Activated T-cell treated with anti-CD3 and anti-CD28 coated beads, Interleukin-2, amount 50 U/mL, for 24 hours (primary cell): ENCODE measurements around the gene SRBD1.

ENCODE experiments used
- DNase-seq: peaks from one replicate; pipeline ENCODE4 v3.0.0-alpha.2; 2020
- H3K27ac Mint-ChIP-seq: 2 replicates; pipeline ENCODE4 v1.8.0; 2020; ENCODE audit warnings: mild to moderate bottlenecking, mixed read lengths
- H3K27me3 Mint-ChIP-seq: 2 replicates; pipeline ENCODE4 v1.8.0; 2020; ENCODE audit warnings: mixed read lengths
- H3K36me3 Mint-ChIP-seq: 2 replicates; pipeline ENCODE4 v1.8.0; 2020; ENCODE audit warnings: low read depth, mixed read lengths
- H3K4me1 Mint-ChIP-seq: 2 replicates; pipeline ENCODE4 v1.8.0; 2020; ENCODE audit warnings: low read depth, mixed read lengths
- H3K4me3 Mint-ChIP-seq: 2 replicates; pipeline ENCODE4 v1.8.0; 2020; ENCODE audit warnings: mild to moderate bottlenecking, moderate library complexity, mixed read lengths
- H3K9me3 Mint-ChIP-seq: 2 replicates; pipeline ENCODE4 v1.8.0; 2020; ENCODE audit warnings: mixed read lengths

SRBD1 gene

DNA sequence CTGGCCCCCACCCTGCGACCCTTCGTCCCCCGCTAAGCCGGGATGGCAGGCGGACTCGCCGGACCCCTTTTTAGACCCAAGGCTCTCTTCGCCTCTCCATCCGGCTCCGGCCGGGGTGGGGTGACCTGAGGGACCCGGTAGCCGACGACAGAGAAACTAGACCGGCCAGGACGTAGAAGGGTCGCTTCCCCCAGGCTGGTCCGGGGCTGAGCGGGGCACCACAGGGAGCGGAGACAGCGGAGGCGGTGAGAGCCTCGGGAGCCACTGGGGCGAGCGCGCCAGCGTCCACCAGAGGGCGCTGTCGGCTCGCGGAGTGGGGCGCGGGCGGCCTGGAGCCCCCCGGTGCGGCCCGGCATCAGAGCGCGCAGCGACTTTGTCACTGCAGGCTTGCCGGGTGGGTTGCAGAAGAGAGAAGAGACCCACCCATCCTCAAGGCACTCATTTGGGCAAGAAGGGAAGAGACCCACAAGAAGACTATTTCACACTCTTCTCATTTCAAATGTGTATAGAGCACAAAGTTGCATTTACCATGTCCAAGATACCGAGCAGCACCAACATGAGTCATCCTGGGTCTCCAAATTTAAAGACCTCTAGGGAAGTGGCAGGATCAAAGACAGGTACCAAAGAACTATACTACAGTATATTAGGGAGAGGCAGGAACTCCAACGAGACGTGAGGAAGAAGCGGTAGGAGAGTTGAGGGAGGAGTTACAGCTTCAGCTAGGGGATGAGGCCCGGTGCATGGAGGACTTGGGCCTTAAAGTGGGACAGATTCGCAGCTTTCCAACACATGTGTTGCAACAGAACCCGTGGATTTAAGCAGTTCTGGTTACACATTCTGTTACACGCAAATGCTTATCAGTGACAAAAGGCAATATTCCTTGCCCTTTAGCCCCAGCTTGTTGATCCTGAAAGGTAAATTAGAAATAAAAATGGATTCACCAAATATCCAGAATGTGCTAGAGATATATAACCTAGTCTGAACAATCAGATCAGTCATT lies 32.8 kb upstream of the SRBD1 start:
- Mint-ChIP-seq H3K27me3 (peaks cover 40% of the 10 kb centered on the region), H3K27ac (no peak overlapping the region), H3K4me1 (peaks cover 9% of the 10 kb centered on the region), H3K9me3 (no peaks in the 10 kb centered on the region), H3K36me3 (no peaks in the 10 kb centered on the region), H3K4me3 (peak overlapping the region; percentile 53)
- peak; percentile 87 for DNase-seq

DNA sequence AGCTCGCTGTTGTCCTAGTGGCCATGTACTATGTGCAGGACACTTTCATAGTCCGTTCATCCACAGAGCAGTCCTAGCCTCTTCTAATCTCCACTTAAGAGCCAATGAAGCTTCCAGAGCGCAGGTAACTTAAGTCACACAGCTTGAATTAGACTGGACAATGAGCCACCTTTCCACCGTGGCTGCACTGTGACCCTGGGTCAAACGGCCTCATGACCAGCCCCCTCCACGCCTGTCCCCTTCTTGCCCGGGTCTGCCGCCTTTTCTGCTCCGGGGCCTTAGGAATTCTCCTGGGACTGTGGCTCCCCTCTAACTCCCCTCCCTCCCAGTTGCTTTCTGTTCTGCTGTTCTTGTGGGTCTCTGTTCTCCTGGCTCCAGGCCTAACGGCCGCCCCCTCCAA lies 32.0 kb upstream of the SRBD1 start:
- H3K9me3 Mint-ChIP-seq = no peaks in the 10 kb centered on the region
- no peak overlapping the region for H3K27ac Mint-ChIP-seq
- H3K4me3 Mint-ChIP-seq = peak overlapping the region; percentile 53
- DNase-seq = no peak
- peaks cover 44% of the 10 kb centered on the region for H3K27me3 Mint-ChIP-seq
- H3K4me1 Mint-ChIP-seq = peaks cover 9% of the 10 kb centered on the region
- H3K36me3 Mint-ChIP-seq = no peaks in the 10 kb centered on the region

DNA sequence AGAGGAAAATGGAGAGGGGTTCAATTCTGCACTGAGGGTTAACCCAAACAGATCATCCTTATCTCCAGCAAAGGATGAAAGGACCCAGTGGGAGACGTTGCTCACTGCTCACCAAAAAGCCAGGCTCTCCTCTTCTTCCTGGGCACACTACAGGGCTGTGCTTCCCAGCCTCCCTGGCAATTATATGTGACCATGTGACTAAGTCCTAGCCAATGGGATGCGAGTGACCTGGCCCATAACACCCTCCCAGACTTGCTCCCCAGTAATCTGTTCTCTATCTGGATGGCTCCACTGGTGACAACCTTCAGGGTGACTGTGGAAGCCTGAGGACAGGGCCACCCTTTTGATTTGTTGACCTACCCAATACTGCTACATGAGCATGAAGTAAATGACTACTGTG lies 29.5 kb upstream of the SRBD1 start:
- Mint-ChIP-seq H3K36me3 (no peaks in the 10 kb centered on the region), H3K4me1 (peaks cover 12% of the 10 kb centered on the region), H3K9me3 (no peaks in the 10 kb centered on the region), H3K27ac (no peak overlapping the region), H3K4me3 (no peak overlapping the region), H3K27me3 (peaks cover 59% of the 10 kb centered on the region)
- DNase-seq = no peak

DNA sequence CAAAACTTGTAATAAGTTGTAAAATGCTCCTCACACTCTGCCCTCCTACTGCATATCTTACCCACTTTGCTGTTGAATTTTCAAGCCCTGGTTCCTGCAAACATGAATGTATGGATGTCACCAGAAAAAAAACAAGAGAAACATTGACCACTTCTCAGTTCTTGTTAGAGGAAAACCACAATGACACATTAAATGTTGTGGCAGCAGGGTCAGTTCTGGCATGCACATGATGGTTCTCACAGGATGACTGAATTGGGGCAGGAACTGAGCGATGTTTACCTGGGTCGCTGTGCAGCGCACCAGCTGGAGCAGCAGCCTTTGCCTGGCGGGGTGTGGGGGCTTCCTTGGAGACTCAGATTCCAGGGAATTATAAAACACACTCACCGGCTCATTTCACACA lies 26.4 kb upstream of the SRBD1 start:
- no peak overlapping the region for H3K4me3 Mint-ChIP-seq
- peaks cover 57% of the 10 kb centered on the region for H3K27me3 Mint-ChIP-seq
- peaks cover 3% of the 10 kb centered on the region for H3K4me1 Mint-ChIP-seq

DNA sequence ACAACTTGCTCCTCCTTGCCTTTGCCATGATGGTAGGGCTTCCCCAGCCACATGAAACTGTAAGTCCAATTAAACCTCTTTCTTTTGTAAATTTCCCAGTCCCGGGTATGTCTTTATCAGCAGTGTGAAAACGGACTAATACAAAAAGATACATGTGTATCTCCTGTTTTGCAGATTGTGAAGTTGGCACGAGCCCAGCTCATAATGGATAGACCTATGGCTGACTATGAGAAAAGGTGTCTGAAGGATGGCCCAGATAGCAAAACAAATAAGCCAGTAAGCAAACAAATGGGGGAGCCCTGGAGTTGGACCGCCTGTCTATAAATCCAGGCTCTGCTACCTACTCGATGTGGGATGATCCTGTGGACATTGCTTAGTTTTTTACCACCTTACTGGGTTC lies 24.9 kb upstream of the SRBD1 start:
- no peak overlapping the region for H3K4me3 Mint-ChIP-seq
- no peaks in the 10 kb centered on the region for H3K9me3 Mint-ChIP-seq
- H3K36me3 Mint-ChIP-seq = no peaks in the 10 kb centered on the region
- peaks cover 56% of the 10 kb centered on the region for H3K27me3 Mint-ChIP-seq
- H3K4me1 Mint-ChIP-seq = peaks cover 3% of the 10 kb centered on the region
- DNase-seq = no peak
- H3K27ac Mint-ChIP-seq = no peak overlapping the region

More for the DNA sequence above, 26.4 kb upstream of the SRBD1 start:
- no peak overlapping the region for H3K27ac Mint-ChIP-seq
- DNase-seq = no peak
- no peaks in the 10 kb centered on the region for H3K9me3 Mint-ChIP-seq
- no peaks in the 10 kb centered on the region for H3K36me3 Mint-ChIP-seq

DNA sequence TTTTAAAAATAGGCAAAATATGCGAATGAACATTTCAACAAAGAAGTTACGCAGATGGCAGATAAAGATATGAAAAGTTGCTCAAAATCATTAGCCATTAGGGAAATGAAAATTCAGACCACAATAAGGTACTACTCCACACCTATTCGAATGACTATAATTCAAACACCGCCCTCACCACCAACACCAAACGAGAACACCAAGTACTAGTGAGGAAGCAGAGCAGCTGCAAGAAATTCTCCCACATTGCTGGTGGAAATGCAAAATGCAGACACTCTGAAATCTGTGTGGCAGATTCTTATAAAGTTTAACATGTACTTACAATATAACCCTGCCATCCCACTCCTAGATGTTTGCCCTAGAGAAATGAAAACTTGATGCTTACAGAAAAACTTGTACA lies 23.2 kb upstream of the SRBD1 start:
- no peak for DNase-seq
- H3K4me3 Mint-ChIP-seq = no peak overlapping the region
- no peaks in the 10 kb centered on the region for H3K36me3 Mint-ChIP-seq
- no peak overlapping the region for H3K27ac Mint-ChIP-seq
- H3K27me3 Mint-ChIP-seq = peaks cover 56% of the 10 kb centered on the region
- H3K9me3 Mint-ChIP-seq = no peaks in the 10 kb centered on the region
- peaks cover 3% of the 10 kb centered on the region for H3K4me1 Mint-ChIP-seq

DNA sequence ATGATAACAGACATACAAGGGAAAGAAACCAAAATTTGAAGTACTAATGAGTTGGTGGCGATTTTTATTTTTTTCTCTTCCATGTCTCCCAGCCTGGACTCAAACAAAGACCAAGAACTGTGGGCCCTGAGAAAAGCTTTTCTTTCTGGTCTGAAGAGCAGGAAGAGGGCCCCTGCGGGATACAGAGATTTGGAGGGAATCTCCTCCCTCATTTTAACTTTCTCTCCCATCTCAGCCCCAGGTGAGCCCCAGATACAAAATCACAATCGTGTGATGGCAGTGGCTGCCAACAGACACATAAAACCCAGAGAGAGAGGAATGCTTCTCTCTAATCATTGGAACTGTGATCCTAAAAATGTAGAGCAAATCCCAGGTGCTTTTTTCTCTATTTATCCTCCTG lies 20.9 kb upstream of the SRBD1 start:
- Mint-ChIP-seq H3K4me3 (no peak overlapping the region), H3K4me1 (no peaks in the 10 kb centered on the region), H3K27me3 (peaks cover 38% of the 10 kb centered on the region), H3K27ac (no peak overlapping the region), H3K36me3 (no peaks in the 10 kb centered on the region), H3K9me3 (no peaks in the 10 kb centered on the region)
- no peak for DNase-seq

DNA sequence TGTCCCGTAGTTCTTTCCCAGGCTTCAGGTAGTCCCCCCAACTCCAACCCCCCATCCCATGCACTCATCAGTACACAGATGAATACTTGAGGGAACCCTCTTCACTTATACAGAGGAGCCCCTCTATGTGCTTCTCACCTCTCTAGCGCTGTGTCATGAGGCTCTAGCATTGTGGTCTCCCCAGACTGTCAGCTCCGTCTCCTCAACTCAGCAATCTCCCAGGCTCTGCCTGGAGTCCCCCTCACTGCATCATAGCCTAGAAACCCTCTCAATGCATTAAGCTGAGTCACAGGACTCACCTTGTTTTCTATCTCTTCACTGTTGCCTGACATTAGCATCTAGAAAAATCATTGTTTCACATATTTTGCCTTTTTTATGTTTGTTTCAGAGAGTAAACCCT lies 20.3 kb upstream of the SRBD1 start:
- DNase-seq = no peak
- no peaks in the 10 kb centered on the region for H3K9me3 Mint-ChIP-seq
- H3K27me3 Mint-ChIP-seq = peaks cover 38% of the 10 kb centered on the region
- H3K4me3 Mint-ChIP-seq = no peak overlapping the region
- H3K4me1 Mint-ChIP-seq = no peaks in the 10 kb centered on the region
- no peak overlapping the region for H3K27ac Mint-ChIP-seq
- no peaks in the 10 kb centered on the region for H3K36me3 Mint-ChIP-seq

DNA sequence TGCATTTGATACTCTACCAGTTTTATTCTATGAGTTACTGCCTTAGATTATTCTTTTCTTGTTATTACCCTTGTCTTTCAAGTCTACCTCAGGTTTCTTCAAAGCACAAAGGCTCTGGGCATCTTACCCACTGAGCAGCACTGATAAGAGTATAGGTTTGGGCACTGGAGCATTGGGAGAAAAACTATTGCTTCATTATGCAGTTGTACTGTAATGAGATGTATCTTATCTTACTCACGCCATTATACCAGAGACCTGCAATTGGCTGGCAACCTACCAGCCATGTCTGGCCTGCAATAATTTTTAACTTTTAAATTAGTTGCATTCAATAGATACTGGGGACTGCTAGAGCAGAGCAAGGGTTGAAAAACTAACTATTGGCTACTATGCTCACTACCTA lies 18.9 kb upstream of the SRBD1 start:
- Mint-ChIP-seq H3K36me3 (no peaks in the 10 kb centered on the region), H3K27me3 (peaks cover 35% of the 10 kb centered on the region)

DNA sequence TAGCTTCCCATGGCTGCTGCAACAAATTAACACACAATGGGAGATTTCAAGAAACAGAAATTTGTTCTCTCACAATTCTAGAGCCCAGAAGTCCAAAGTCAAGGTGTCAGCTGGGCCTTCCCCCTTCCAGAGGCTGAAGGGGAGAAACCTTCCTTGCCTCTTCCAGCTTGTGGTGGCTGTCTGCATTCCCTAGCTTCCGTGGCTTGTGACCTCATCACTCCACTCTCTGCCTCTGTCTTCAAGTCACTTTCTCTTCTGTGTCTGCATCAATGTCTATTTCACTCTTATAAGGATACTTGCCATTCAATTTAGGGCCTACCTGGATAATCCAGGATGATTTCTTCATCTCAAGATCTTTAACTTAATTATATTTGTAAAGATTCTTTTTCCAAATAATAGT lies 16.8 kb upstream of the SRBD1 start:
- Mint-ChIP-seq H3K9me3 (no peaks in the 10 kb centered on the region), H3K4me3 (no peak overlapping the region), H3K27ac (no peak overlapping the region), H3K27me3 (peaks cover 30% of the 10 kb centered on the region), H3K36me3 (no peaks in the 10 kb centered on the region), H3K4me1 (no peaks in the 10 kb centered on the region)
- DNase-seq = no peak

More for the DNA sequence above, 18.9 kb upstream of the SRBD1 start:
- Mint-ChIP-seq H3K27ac (no peak overlapping the region), H3K4me1 (no peaks in the 10 kb centered on the region), H3K9me3 (no peaks in the 10 kb centered on the region), H3K4me3 (no peak overlapping the region)
- DNase-seq = no peak

DNA sequence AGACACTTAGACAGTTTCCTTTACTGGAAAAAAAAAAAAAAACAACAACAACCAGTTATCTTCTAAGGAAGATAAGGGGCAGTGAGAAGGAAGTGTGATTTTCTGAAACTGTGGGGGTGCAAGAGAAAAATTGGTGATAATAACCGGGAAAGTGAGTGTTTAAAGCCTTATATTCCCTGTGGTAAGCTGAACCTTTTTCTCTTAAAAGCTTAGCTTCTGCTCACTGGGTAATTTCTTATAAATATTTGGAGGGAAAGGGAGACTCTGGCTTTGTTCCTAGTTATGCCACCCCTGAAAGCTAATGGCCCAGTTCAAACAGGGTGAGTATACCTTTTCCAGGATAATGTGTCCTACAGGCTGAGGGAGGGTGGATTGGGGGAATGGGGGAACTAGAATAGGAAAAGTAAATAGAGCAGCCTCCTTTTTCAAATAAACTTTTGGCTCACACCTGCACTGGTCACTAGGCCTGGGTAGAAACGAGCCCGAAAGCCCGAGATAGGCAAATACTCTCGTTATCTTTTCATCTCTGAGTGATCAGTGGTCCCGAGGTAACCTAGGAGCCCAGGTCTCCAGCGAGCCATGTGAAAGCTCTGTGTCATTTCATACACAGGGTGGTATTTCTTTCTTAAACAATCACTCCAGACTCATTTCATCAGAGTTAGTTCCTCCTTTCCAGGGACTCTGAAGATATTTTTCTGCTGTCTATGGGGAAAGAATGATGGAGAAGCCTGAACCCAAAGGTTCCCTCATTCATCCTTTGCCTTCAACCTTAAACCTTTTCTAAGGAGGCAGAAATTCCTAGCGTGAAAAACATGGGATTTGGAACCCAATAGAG lies 15.5 kb upstream of the SRBD1 start:
- no peaks in the 10 kb centered on the region for H3K4me1 Mint-ChIP-seq
- peaks cover 26% of the 10 kb centered on the region for H3K27me3 Mint-ChIP-seq
- H3K27ac Mint-ChIP-seq = no peak overlapping the region
- H3K9me3 Mint-ChIP-seq = no peaks in the 10 kb centered on the region
- no peak overlapping the region for H3K4me3 Mint-ChIP-seq
- DNase-seq = no peak
- no peaks in the 10 kb centered on the region for H3K36me3 Mint-ChIP-seq

DNA sequence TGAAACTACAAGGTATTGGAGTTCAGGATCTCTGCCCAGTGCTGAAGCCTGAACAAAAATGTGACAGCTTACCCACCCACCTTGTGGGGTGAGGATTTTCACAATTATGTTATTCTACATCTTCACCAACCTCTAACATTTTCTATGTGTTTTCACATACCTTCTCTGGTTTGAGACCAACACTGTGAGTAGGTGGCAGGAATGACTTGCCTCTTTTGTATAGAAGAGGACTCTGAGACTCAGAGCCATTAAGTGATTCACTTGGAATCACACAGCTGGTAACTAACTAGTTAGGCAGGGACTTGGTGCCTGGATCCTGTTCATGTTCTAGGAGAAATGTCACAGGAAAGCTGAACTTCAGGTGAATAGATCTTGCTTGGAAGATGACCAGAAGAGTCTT lies 14.8 kb upstream of the SRBD1 start:
- H3K27ac Mint-ChIP-seq = no peak overlapping the region
- no peak overlapping the region for H3K4me3 Mint-ChIP-seq
- no peaks in the 10 kb centered on the region for H3K9me3 Mint-ChIP-seq
- no peak for DNase-seq
- H3K4me1 Mint-ChIP-seq = no peaks in the 10 kb centered on the region
- H3K36me3 Mint-ChIP-seq = no peaks in the 10 kb centered on the region
- H3K27me3 Mint-ChIP-seq = peaks cover 23% of the 10 kb centered on the region

DNA sequence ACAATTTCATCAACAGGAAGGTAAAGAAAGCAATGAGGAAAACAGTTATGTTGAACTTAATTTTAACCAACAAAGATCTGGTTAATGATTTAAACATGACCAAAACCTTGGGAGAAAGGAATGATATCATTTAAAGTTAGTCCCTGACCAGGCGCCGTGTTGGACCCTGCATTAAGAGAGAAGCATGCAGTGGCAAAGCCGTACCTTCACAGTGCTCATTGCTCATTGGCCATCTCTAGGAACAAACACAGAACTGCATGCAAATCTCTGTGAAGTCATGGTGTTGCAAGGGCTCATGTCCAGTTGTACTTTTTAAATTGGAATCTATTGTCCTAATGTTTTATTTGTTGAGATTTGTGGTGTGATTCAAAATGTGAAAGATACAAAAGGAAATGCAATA lies 12.0 kb upstream of the SRBD1 start:
- Mint-ChIP-seq H3K36me3 (no peaks in the 10 kb centered on the region), H3K27ac (no peak overlapping the region), H3K9me3 (no peaks in the 10 kb centered on the region), H3K27me3 (peaks cover 21% of the 10 kb centered on the region), H3K4me3 (no peak overlapping the region), H3K4me1 (peaks cover 5% of the 10 kb centered on the region)
- no peak for DNase-seq

DNA sequence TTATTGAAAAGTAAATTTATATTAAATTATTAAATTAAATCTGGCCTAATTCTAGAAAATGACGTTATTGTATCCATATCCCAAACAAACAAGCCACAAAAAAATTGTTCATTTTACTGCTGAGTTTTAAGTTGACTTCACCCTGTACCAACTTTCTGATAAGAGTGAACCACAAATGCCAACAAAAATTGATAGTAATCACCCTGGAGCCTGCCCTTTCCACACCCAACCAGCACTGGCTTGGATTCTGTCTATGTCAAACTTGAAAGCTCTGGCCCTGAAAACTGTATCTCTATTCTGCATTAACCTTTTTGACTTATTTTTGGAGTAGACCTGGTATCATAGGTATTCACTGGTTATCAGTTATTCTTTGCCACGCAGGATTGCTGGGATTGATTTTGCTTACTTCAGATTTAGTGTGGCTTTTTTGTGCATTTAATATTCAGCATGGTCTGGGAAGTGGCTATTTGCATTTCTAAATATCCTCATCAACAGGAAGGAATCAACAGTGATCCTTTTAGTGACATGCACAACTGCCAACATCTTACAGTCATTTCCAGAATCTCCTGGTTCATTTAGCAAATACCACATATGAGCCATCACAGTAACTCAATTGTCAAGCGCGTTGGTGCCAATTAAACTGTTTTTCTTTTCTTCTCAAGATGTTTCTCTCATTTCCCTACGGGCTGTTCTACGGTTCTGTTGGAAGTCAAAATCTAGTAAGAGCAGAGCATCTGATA lies 11.4 kb upstream of the SRBD1 start:
- Mint-ChIP-seq H3K27me3 (peaks cover 21% of the 10 kb centered on the region), H3K4me1 (peaks cover 5% of the 10 kb centered on the region), H3K4me3 (no peak overlapping the region), H3K36me3 (no peaks in the 10 kb centered on the region), H3K9me3 (no peaks in the 10 kb centered on the region), H3K27ac (no peak overlapping the region)
- DNase-seq = no peak
